ENCODE measurements around the gene NEK7. TPM values are rescaled to one million over a fixed set of nuclear protein-coding genes. Genes with fewer than 3 reads are reported as not detected.

The NEK7 gene
- total and polyA plus RNA-seq, 9 donors: 25.0 to 87.0 (median 61.3) TPM

DNA sequence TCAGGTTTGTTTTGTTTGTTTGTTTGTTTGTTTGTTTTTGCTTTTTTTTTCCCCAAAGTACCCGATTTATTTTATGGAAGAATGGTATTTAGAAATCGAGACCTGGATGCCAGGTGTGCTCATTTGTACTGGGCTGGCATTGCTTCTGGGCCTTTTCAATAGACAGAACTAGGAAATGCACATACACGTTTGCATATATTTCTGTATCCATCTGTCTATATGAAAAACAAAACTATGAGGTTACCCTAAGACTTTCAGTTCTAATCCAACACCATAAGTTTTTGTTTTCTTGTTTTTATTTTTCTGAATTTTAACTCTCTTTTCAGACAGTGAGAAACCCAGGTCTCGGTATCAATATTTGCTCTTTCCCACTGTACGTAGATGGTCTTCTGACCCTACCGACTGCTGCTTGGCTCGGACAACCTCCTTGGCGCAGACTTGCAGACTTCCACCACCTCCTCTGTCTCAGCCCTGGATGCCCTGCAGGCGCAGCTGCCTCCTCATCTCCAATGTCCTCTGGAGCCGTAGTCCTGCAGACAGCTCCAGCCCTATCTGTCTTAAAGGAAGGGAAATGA is 171.7 kb downstream of the NEK7 start:
- DNase-seq: no peak
- no peaks in the 10 kb centered on the region for H3K27me3 ChIP-seq
- no peak overlapping the region for H3K4me3 ChIP-seq
- no peaks in the 10 kb centered on the region for H3K4me1 ChIP-seq (ENCODE audit: insufficient read depth)
- WGBS, 3 donors: 94 to 95% (median 95%) methylated on average over 10 of the region's 10 CpGs
- H3K27ac ChIP-seq: no peak overlapping the region
- no peaks in the 10 kb centered on the region for H3K9me3 ChIP-seq
- TF ChIP-seq EP300 (IDR thresholded peaks at IDR 0.05) (no peak), POLR2A (IDR thresholded peaks at IDR 0.05) (no peak)
- TF ChIP-seq, protein P1, sequence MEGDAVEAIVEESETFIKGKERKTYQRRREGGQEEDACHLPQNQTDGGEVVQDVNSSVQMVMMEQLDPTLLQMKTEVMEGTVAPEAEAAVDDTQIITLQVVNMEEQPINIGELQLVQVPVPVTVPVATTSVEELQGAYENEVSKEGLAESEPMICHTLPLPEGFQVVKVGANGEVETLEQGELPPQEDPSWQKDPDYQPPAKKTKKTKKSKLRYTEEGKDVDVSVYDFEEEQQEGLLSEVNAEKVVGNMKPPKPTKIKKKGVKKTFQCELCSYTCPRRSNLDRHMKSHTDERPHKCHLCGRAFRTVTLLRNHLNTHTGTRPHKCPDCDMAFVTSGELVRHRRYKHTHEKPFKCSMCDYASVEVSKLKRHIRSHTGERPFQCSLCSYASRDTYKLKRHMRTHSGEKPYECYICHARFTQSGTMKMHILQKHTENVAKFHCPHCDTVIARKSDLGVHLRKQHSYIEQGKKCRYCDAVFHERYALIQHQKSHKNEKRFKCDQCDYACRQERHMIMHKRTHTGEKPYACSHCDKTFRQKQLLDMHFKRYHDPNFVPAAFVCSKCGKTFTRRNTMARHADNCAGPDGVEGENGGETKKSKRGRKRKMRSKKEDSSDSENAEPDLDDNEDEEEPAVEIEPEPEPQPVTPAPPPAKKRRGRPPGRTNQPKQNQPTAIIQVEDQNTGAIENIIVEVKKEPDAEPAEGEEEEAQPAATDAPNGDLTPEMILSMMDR (IDR thresholded peaks at IDR 0.05): no peak
- H3K36me3 ChIP-seq: no peaks in the 10 kb centered on the region
- intact Hi-C loops (cut with DNase I): no loop called here

DNA sequence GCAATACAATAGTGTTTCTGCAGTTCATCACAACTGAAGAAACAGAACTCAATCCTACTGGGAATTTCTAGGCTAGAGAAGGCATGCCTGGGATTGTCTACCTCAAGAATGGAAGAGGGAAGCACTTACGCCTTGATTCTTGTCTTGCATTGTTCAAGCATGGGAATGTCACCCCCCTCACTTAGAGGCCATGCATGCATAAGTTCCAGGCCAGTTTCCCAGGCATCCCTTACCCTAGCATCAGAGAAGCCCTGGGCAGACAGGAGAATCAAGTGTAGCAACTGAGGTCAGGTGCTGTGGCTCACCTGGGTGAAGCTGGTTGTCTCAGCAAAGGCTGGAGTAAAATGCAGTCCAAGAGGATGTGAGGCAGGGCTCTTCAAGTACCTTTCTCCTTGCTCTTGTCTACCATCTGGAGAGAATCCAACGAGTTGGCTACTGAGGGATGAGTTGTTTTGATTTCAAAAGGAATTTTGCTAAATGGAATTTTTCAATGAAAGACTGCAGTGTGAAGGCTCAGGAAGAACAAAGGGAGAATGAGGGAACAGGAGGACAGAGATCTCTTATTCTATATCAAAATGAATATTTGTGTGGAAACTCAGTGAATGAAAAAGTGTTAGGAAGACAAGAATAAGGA is 174.3 kb downstream of the NEK7 start:
- TF ChIP-seq, protein P1 (IDR thresholded peaks at IDR 0.05): no peak
- TF ChIP-seq POLR2A (IDR thresholded peaks at IDR 0.05) (no peak), EP300 (IDR thresholded peaks at IDR 0.05) (no peak)
- no peak overlapping the region for H3K4me3 ChIP-seq
- DNase-seq: no peak
- no peaks in the 10 kb centered on the region for H3K4me1 ChIP-seq (ENCODE audit: insufficient read depth)
- H3K36me3 ChIP-seq: no peaks in the 10 kb centered on the region
- H3K27me3 ChIP-seq: no peaks in the 10 kb centered on the region
- WGBS, 3 donors: 49 to 63% (median 57%) methylated on average over 2 of the region's 2 CpGs
- intact Hi-C loops (cut with DNase I): no loop called here
- no peaks in the 10 kb centered on the region for H3K9me3 ChIP-seq
- no peak overlapping the region for H3K27ac ChIP-seq

DNA sequence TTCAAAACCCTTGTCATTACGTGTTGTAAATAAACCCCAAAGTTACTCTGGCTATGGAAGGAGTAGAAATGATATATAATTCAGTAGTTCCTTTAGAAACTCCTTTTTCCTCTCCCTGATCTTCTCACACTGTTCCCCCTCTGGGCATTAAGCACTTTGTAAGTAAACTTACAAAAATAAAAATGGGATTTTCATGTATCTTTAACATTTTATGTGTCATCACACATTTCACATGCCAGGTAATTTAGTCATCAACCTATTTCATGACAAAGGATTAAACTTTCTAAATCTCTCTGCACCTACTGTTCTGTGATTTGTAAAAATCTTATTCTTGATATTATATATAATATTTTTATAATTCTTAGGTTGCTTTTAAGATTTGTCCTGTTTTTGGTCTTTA is 176.9 kb downstream of the NEK7 start:
- no peaks in the 10 kb centered on the region for H3K9me3 ChIP-seq
- intact Hi-C loops (cut with DNase I): no loop called here
- no peak for TF ChIP-seq EP300 (IDR thresholded peaks at IDR 0.05)
- no peak for TF ChIP-seq POLR2A (IDR thresholded peaks at IDR 0.05)
- TF ChIP-seq, protein P1 (IDR thresholded peaks at IDR 0.05): no peak
- H3K4me1 ChIP-seq (ENCODE audit: insufficient read depth): no peaks in the 10 kb centered on the region
- no peak overlapping the region for H3K27ac ChIP-seq
- no peaks in the 10 kb centered on the region for H3K27me3 ChIP-seq
- WGBS, 3 donors: 64 to 76% (median 68%) methylated on average over 1 of the region's 1 CpG
- H3K36me3 ChIP-seq: no peaks in the 10 kb centered on the region
- H3K4me3 ChIP-seq: no peak overlapping the region
- DNase-seq: no peak

DNA sequence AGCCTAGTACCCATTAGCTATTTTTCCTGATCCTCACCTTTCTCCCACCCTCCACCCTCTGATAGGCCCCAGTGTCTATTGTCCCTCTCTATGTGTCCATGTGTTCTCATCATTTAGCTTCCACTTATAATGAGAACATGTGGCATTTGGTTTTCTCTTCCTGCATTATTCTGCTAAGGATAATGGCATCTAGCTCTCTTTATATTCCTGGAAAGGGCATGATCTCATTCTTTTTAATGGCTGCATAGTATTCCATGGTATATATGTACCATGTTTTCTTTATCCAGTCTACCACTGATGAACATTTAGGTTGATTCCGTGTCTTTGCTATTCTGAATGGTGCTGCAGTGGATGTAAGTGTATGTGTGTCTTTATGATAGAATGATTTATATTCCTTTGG is 178.9 kb downstream of the NEK7 start:
- Histone ChIP-seq H3K9me3 (peaks cover 0 to 3% of the 10 kb centered on the region in 2 donors), H3K4me3 (no peak overlapping the region), H3K4me1 (ENCODE audit: insufficient read depth) (no peaks in the 10 kb centered on the region), H3K27me3 (no peaks in the 10 kb centered on the region), H3K36me3 (no peaks in the 10 kb centered on the region), H3K27ac (no peak overlapping the region)
- TF ChIP-seq POLR2A (IDR thresholded peaks at IDR 0.05) (no peak), EP300 (IDR thresholded peaks at IDR 0.05) (no peak)
- TF ChIP-seq, protein P1 (IDR thresholded peaks at IDR 0.05): no peak
- intact Hi-C loops (cut with DNase I): no loop called here
- WGBS, 3 donors: 89 to 93% (median 93%) methylated on average over 1 of the region's 1 CpG
- no peak for DNase-seq

Measured in ovary (tissue), 9 donors.